PFSK-1 (cell line): ENCODE results near the gene CFAP70.

ENCODE experiments used
- FOXP2 ChIP-seq: optimal IDR thresholded peaks from 2 replicates; pipeline ENCODE3; 2011; ENCODE audit warnings: borderline replicate concordance, control low read depth, inconsistent platforms; ENCODE audit not compliant: insufficient read depth; ENCODE audit errors: extremely low read length, extremely low read depth
- POLR2AphosphoS5 ChIP-seq: IDR thresholded peaks from 2 replicates; pipeline ENCODE4 v1.6.1; 2012; ENCODE audit warnings: low read depth, mild to moderate bottlenecking, control low read depth, low read length, moderate library complexity
- REST ChIP-seq, 2 experiments: IDR thresholded peaks; 2 replicates each; pipeline versions ENCODE4 v1.6.1 to v1.8.0; 2011 to 2012; ENCODE audit warnings: low read depth in 2 of 2, low read length in 2 of 2, control low read depth in 1 of 2, inconsistent platforms in 1 of 2, mild to moderate bottlenecking in 1 of 2, moderate library complexity in 1 of 2; ENCODE audit not compliant: insufficient read depth in 1 of 2
- SIN3A ChIP-seq: IDR thresholded peaks from 2 replicates; pipeline ENCODE4 v1.6.1; 2012; ENCODE audit warnings: mild to moderate bottlenecking, low read length, moderate library complexity, borderline replicate concordance; ENCODE audit not compliant: insufficient read depth
- TAF1 ChIP-seq: IDR thresholded peaks from 2 replicates; pipeline ENCODE4 v1.6.1; 2012; ENCODE audit warnings: low read length, control low read depth, borderline replicate concordance; ENCODE audit not compliant: insufficient read depth

The CFAP70 gene

GRCh38 chr10:73210395-73211105 lies 148.1 kb downstream of the CFAP70 start:
- TF ChIP-seq FOXP2 (no peak), REST (IDR thresholded peaks at IDR 0.05; ENCODE audit: insufficient read depth in 1 of 2, low read depth in 2 of 2, low read length in 2 of 2) (no peak), POLR2AphosphoS5 (no peak), SIN3A (no peak), TAF1 (no peak)

GRCh38 chr10:73209705-73210104 lies 149.0 kb downstream of the CFAP70 start:
- TF ChIP-seq SIN3A (no peak), POLR2AphosphoS5 (no peak), FOXP2 (no peak), REST (IDR thresholded peaks at IDR 0.05; ENCODE audit: insufficient read depth in 1 of 2, low read depth in 2 of 2, low read length in 2 of 2) (no peak), TAF1 (no peak)

GRCh38 chr10:73207883-73208282 lies 150.8 kb downstream of the CFAP70 start:
- TF ChIP-seq SIN3A = no peak
- TF ChIP-seq REST (IDR thresholded peaks at IDR 0.05; ENCODE audit: insufficient read depth in 1 of 2, low read depth in 2 of 2, low read length in 2 of 2) = no peak
- TF ChIP-seq FOXP2 = no peak
- no peak for TF ChIP-seq POLR2AphosphoS5
- no peak for TF ChIP-seq TAF1

- no peak for TF ChIP-seq TAF1
- TF ChIP-seq SIN3A = no peak
- no peak for TF ChIP-seq POLR2AphosphoS5
- TF ChIP-seq REST (IDR thresholded peaks at IDR 0.05; ENCODE audit: insufficient read depth in 1 of 2, low read depth in 2 of 2, low read length in 2 of 2) = no peak
- TF ChIP-seq FOXP2 = no peak
Measured at GRCh38 chr10:73206385-73206784, 152.3 kb downstream of the CFAP70 start.

- no peak for TF ChIP-seq SIN3A
- TF ChIP-seq TAF1 = no peak
- TF ChIP-seq FOXP2 = no peak
- no peak for TF ChIP-seq REST (IDR thresholded peaks at IDR 0.05; ENCODE audit: insufficient read depth in 1 of 2, low read depth in 2 of 2, low read length in 2 of 2)
- no peak for TF ChIP-seq POLR2AphosphoS5
Measured at GRCh38 chr10:73205890-73206289, 152.8 kb downstream of the CFAP70 start.
